A549 (cell line): ENCODE data around the gene DCAF5. TPM values are rescaled to one million over a fixed set of nuclear protein-coding genes. Genes with fewer than 3 reads are reported as not detected.
"Not testable (repeated sequence)": the region's sequence is repeated elsewhere in the genome, so short reads cannot be mapped to it uniquely, and the experiment has no call there.

Experiments
- ATAC-seq, 2 experiments: fragments of 200-7000 bp in 1 of 2; fragments of >200 bp in 1 of 2; cut with Nextera tagmentation in 1 of 2; cut with Tn5 transposase in 1 of 2; 3 replicates each; pipeline versions ENCODE4 v1.8.0 to v1.9.1; 2018 to 2020; ENCODE audit warnings: mild to moderate bottlenecking in 1 of 2, moderate library complexity in 1 of 2
- CTCF ChIA-PET: fragments of 300-600 bp; sonication (Branson Sonifier 250); formaldehyde crosslinking; extraction: SDS; loops from one replicate; lab custom pipeline; 2021; ENCODE audit warnings: antibody characterized with exemption, inconsistent platforms; lab: Yijun Ruan, JAX
- POLR2A ChIA-PET: fragments of 350-600 bp; formaldehyde crosslinking; extraction: SDS; loops from one replicate; lab custom pipeline; 2021; ENCODE audit warnings: antibody characterized with exemption, inconsistent platforms; lab: Yijun Ruan, JAX
- DNase-seq, 2 experiments: peaks; one replicate each; pipeline versions ENCODE4 v3.0.0 to v3.0.0-alpha.2; 2011 to 2016; ENCODE audit warnings: low read depth in 1 of 2, low spot score in 1 of 2
- FAIRE-seq: peaks from 2 replicates; lab custom pipeline; 2011; peaks lifted over from hg19 to GRCh38; lab: Jason Lieb, UNC
- H3K27ac ChIP-seq, 2 experiments: fragments of >200 bp; sonication (Bioruptor Twin); formaldehyde crosslinking; 3 replicates each; pipeline ENCODE4 v1.5.1; 2016 to 2017
- H3K4me1 ChIP-seq: fragments of >200 bp; sonication (Bioruptor Twin); formaldehyde crosslinking; 3 replicates; pipeline ENCODE4 v1.6.1; 2016
- H3K4me2 ChIP-seq: fragments of >200 bp; sonication (Bioruptor Twin); formaldehyde crosslinking; 3 replicates; pipeline ENCODE4 v1.6.1; 2016
- H3K4me3 ChIP-seq: fragments of >200 bp; sonication (Bioruptor Twin); formaldehyde crosslinking; 3 replicates; pipeline ENCODE4 v1.5.1; 2016
- H3K9me3 ChIP-seq: fragments of >200 bp; sonication (Bioruptor Twin); formaldehyde crosslinking; 3 replicates; pipeline ENCODE4 v1.6.1; 2016
- BCL3 ChIP-seq: fragments of >200 bp; sonication (Bioruptor Twin); formaldehyde crosslinking; IDR thresholded peaks from 3 replicates; pipeline ENCODE4 v1.6.1; 2016
- CBX2 ChIP-seq: fragments of 200-600 bp; sonication (generic); IDR thresholded peaks from 2 replicates; pipeline ENCODE4 v1.6.1; 2016; ENCODE audit warnings: low read depth, mild to moderate bottlenecking, borderline replicate concordance
- CEBPB ChIP-seq, 2 experiments: fragments of >200 bp in 1 of 2; sonication (Bioruptor Twin) in 1 of 2; formaldehyde crosslinking in 1 of 2; IDR thresholded peaks; 2 replicates each; pipeline ENCODE4 v1.6.1; 2012 to 2016
- CHD4 ChIP-seq: fragments of 200-600 bp; sonication (generic); IDR thresholded peaks from 2 replicates; pipeline ENCODE4 v1.6.1; 2016; ENCODE audit warnings: antibody characterized with exemption, mild to moderate bottlenecking, borderline replicate concordance
- E2F6 ChIP-seq: IDR thresholded peaks from 2 replicates; pipeline ENCODE4 v1.6.1; 2012; ENCODE audit warnings: low read depth, borderline replicate concordance
- EP300 ChIP-seq, 2 experiments: fragments of >200 bp; sonication (Bioruptor Twin); formaldehyde crosslinking; IDR thresholded peaks; 2 replicates in 1 of 2; 3 replicates in 1 of 2; pipeline ENCODE4 v1.6.1; 2016 to 2017
- FOSL2 ChIP-seq, 2 experiments: fragments of 450-650 bp in 1 of 2; fragments of >200 bp in 1 of 2; sonication (Bioruptor Twin) in 1 of 2; formaldehyde crosslinking; IDR thresholded peaks; 2 replicates each; pipeline versions ENCODE4 v1.5.0 to v1.6.1; 2016 to 2020; ENCODE audit warnings: mild to moderate bottlenecking in 1 of 2, moderate library complexity in 1 of 2
- GATA3 ChIP-seq: IDR thresholded peaks from 2 replicates; pipeline ENCODE4 v1.6.1; 2012; ENCODE audit warnings: borderline replicate concordance
- HDAC2 ChIP-seq: fragments of 200-600 bp; sonication (generic); IDR thresholded peaks from 2 replicates; pipeline ENCODE4 v1.6.1; 2016
- HOXA7 ChIP-seq: fragments of 250-450 bp; sonication (Bioruptor Pico); IDR thresholded peaks from 2 replicates; pipeline ENCODE4 v1.5.0; 2020; ENCODE audit warnings: mild to moderate bottlenecking, moderate library complexity
- HOXB5 ChIP-seq: fragments of 250-450 bp; sonication (Bioruptor Pico); IDR thresholded peaks from 2 replicates; pipeline ENCODE4 v1.5.0; 2020; ENCODE audit warnings: mild to moderate bottlenecking, moderate library complexity
- JUN ChIP-seq, 2 experiments: fragments of >200 bp; sonication (Bioruptor Twin); formaldehyde crosslinking; IDR thresholded peaks; 2 replicates in 1 of 2; 3 replicates in 1 of 2; pipeline ENCODE4 v1.6.1; 2016 to 2017
- MAZ ChIP-seq: fragments of 150-350 bp; IDR thresholded peaks from 2 replicates; pipeline ENCODE4 v1.6.1; 2014; ENCODE audit warnings: antibody characterized with exemption, low read depth, low read length, borderline replicate concordance
- NFE2L2 ChIP-seq: fragments of 150-350 bp; conservative IDR thresholded peaks from 2 replicates; pipeline ENCODE4 v1.6.1; 2014; ENCODE audit warnings: low read length
- POLR2A ChIP-seq: IDR thresholded peaks from 2 replicates; pipeline ENCODE4 v1.6.1; 2012; ENCODE audit warnings: mild to moderate bottlenecking, low read length
- POLR2AphosphoS2 ChIP-seq: conservative IDR thresholded peaks from 2 replicates; pipeline ENCODE4 v1.6.1; 2012; ENCODE audit warnings: low read length, improper control_type of control experiment, inconsistent platforms
- RAD21 ChIP-seq, 2 experiments: fragments of >200 bp in 1 of 2; sonication (Bioruptor Twin) in 1 of 2; formaldehyde crosslinking in 1 of 2; IDR thresholded peaks in 1 of 2; conservative IDR thresholded peaks in 1 of 2; 2 replicates in 1 of 2; 3 replicates in 1 of 2; pipeline ENCODE4 v1.6.1; 2012 to 2018; ENCODE audit warnings: inconsistent platforms in 1 of 2
- RCOR1 ChIP-seq: fragments of 150-350 bp; IDR thresholded peaks from 2 replicates; pipeline ENCODE4 v1.6.1; 2014; ENCODE audit warnings: antibody characterized with exemption, low read length, low read depth
- RFX5 ChIP-seq: fragments of 450-650 bp; IDR thresholded peaks from 2 replicates; pipeline ENCODE4 v1.7.1; 2014; ENCODE audit warnings: antibody characterized with exemption, mild to moderate bottlenecking, moderate library complexity
- SMC3 ChIP-seq: fragments of >200 bp; sonication (Bioruptor Twin); formaldehyde crosslinking; IDR thresholded peaks from 3 replicates; pipeline ENCODE4 v1.6.1; 2018; ENCODE audit warnings: inconsistent platforms
- SREBF2 ChIP-seq: fragments of 450-650 bp; IDR thresholded peaks from 2 replicates; pipeline ENCODE4 v1.6.1; 2014; ENCODE audit warnings: mild to moderate bottlenecking, moderate library complexity
- TP53 ChIP-seq: fragments of 250-450 bp; sonication (Bioruptor Pico); IDR thresholded peaks from 2 replicates; pipeline ENCODE4 v1.5.0; 2021; ENCODE audit warnings: mild to moderate bottlenecking, moderate library complexity
- USF2 ChIP-seq: fragments of 450-650 bp; IDR thresholded peaks from 2 replicates; pipeline ENCODE4 v1.6.1; 2014; ENCODE audit warnings: antibody characterized with exemption
- ZNF302 ChIP-seq: fragments of 250-450 bp; sonication (Bioruptor Pico); IDR thresholded peaks from 2 replicates; pipeline ENCODE4 v1.9.0; 2021; ENCODE audit warnings: inconsistent platforms, mild to moderate bottlenecking, moderate library complexity
- WGBS: methylation state at CpG from one replicate; pipeline ENCODE4 v1.1.6; 2017; ENCODE audit errors: missing lambda C conversion rate; 5-methylcytosine and 5-hydroxymethylcytosine counted together
- polyA plus RNA-seq, 4 experiments: library from polyadenylated mRNA; depleted of rRNA in 3 of 4; stranded (reverse); fragments of >200 nt; fragmentation: RNase III in 1 of 4; extraction: RNeasy Plus Mini Kit Qiagen cat#74134 plus additional on column Dnase treatment in 1 of 4; gene quantifications; 2 replicates in 3 of 4; 3 replicates in 1 of 4; pipeline ENCODE4 v1.2.3, GENCODE V29; 2011 to 2017

Gene DCAF5
- polyA plus RNA-seq, 2 of the 4 experiments (the other 2 are of a cell fraction): 14.3 to 23.7 TPM

GRCh38 chr14:69190191-69190590 lies 37.3 kb upstream of the DCAF5 start:
- H3K27ac ChIP-seq: no peak overlapping the region
- WGBS: 85% methylated on average over 2 of the region's 2 CpGs
- CTCF ChIA-PET: interaction anchor here (1.2 kb wide), 2 partner anchors 19 to 61 kb away, joined by 4 read pairs; no protein-coding TSS in a partner anchor
- H3K9me3 ChIP-seq: no peaks in the 10 kb centered on the region
- no peak overlapping the region for H3K4me3 ChIP-seq
- H3K4me2 ChIP-seq: peak overlapping the region; percentile 82; the same call in 1 of the 3 replicates
- TF ChIP-seq TP53 (CRISPR knock-in tag) (no peak), USF2 (no peak), CEBPB (IDR thresholded peaks at IDR 0.05) (no peak), HDAC2 (no peak), NFE2L2 (no peak), JUN (IDR thresholded peaks at IDR 0.05) (no peak), SMC3 (no peak), MAZ (no peak), RCOR1 (no peak), CBX2 (no peak), GATA3 (no peak), CHD4 (no peak), RAD21 (conservative IDR thresholded peaks at IDR 0.05 in 1 of 2, IDR thresholded peaks at IDR 0.05 in 1 of 2) (no peak), HOXB5 (CRISPR knock-in tag) (no peak)
- POLR2A ChIA-PET: no interaction called here
- no peak for FAIRE-seq
- peaks cover 6% of the 10 kb centered on the region; the same call in 2 of the 3 replicates for H3K4me1 ChIP-seq
- DNase-seq: no peak
- ATAC-seq: no peak

DNA sequence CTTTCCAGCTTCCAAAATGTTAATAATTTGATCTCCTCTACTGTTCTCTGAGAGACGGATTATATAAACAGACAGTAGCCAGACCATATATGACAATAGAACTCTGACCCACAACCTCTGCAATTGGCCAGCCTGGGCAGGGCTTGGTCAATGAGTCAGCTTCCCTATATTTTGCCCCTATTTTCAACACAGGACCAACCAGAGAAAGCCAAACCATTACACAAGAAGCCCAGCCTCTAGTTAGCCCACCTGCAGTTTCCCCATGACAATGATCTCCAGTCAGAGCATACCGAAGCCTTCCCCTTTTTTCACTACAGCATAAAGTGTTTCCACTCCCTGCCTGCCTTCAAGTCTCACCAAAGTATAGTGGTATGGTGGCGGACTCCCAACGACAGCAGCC lies 30.8 kb upstream of the DCAF5 start:
- CTCF ChIA-PET: interaction anchor here (1.4 kb wide), 1 partner anchor 54 kb away, joined by 4 read pairs; no protein-coding TSS in a partner anchor

GRCh38 chr14:69182580-69182979 lies 29.7 kb upstream of the DCAF5 start:
- CTCF ChIA-PET, ATAC-seq, POLR2A ChIA-PET, H3K4me1 ChIP-seq, FAIRE-seq, H3K9me3 ChIP-seq, H3K4me2 ChIP-seq, H3K4me3 ChIP-seq, DNase-seq, H3K27ac ChIP-seq: not testable (repeated sequence)
- WGBS: 94% methylated on average over 1 of the region's 1 CpG

More for the DNA sequence above, 30.8 kb upstream of the DCAF5 start:
- POLR2A ChIA-PET: no interaction called here
- TF ChIP-seq BCL3 (no peak), SMC3 (no peak), E2F6 (no peak), HOXA7 (CRISPR knock-in tag) (no peak), SREBF2 (no peak), HOXB5 (CRISPR knock-in tag) (no peak), EP300 (IDR thresholded peaks at IDR 0.05) (no peak), ZNF302 (no peak), POLR2A (no peak), CBX2 (no peak), RFX5 (no peak), USF2 (no peak), FOSL2 (IDR thresholded peaks at IDR 0.05) (no peak), FOSL2 (CRISPR knock-in tag; IDR thresholded peaks at IDR 0.05) (no peak), POLR2AphosphoS2 (no peak)
- 67% methylated on average over 4 of the region's 4 CpGs for WGBS
- no peak overlapping the region for H3K4me3 ChIP-seq
- H3K27ac ChIP-seq: no peak overlapping the region
- no peak for DNase-seq
- no peaks in the 10 kb centered on the region for H3K9me3 ChIP-seq
- no peak for FAIRE-seq
- no peak overlapping the region for H3K4me2 ChIP-seq
- no peaks in the 10 kb centered on the region for H3K4me1 ChIP-seq
- no peak for ATAC-seq
